ENCODE results near the gene KATNIP.

- TF ChIP-seq CTCF (IDR thresholded peaks at IDR 0.05), result no peak
- TF ChIP-seq POLR2A (IDR thresholded peaks at IDR 0.05; ENCODE audit: low read depth), result no peak
These were observed 41.5 kb upstream of the KATNIP start for GRCh38 chr16:27508476-27508875.

Measured in esophagus muscularis mucosa (tissue), 3 donors.